CD4-positive, alpha-beta memory T cell (primary cell): Measurements from ENCODE around the gene TP53TG5. TPM values are rescaled to one million over a fixed set of nuclear protein-coding genes. Genes with fewer than 3 reads are reported as not detected.

ENCODE experiments used
- CTCF ChIA-PET: fragments of 350-600 bp; sonication (Branson Sonifier 250); formaldehyde crosslinking; loops from one replicate; lab custom pipeline; 2021; ENCODE audit warnings: inconsistent platforms; ENCODE audit not compliant: partially characterized antibody; lab: Charles Lee
- POLR2A ChIA-PET: fragments of 350-600 bp; sonication (Branson Sonifier 250); formaldehyde crosslinking; loops from one replicate; lab custom pipeline; 2021; ENCODE audit not compliant: partially characterized antibody; lab: Charles Lee
- DNase-seq, 5 donors: peaks; one replicate each; pipeline versions ENCODE4 v3.0.0 to v3.0.0-alpha.2; 2020 to 2022; ENCODE audit warnings: mixed read lengths in 1 of 5
- H3K27ac ChIP-seq: one replicate; pipeline ENCODE4 v1.7.0; 2013; ENCODE audit warnings: low read depth, low read length
- H3K27me3 ChIP-seq: 2 replicates; pipeline ENCODE4 v1.7.0; 2013; ENCODE audit warnings: mild to moderate bottlenecking, low read length, moderate library complexity; ENCODE audit not compliant: insufficient read depth
- H3K36me3 ChIP-seq: 2 replicates; pipeline ENCODE4 v1.7.0; 2013; ENCODE audit warnings: mild to moderate bottlenecking, low read length, moderate library complexity; ENCODE audit not compliant: insufficient read depth
- H3K4me1 ChIP-seq: 2 replicates; pipeline ENCODE4 v1.7.0; 2013; ENCODE audit warnings: mild to moderate bottlenecking, low read length, moderate library complexity; ENCODE audit not compliant: insufficient read depth
- H3K4me3 ChIP-seq, 2 donors: one replicate each; pipeline ENCODE4 v1.7.0; 2013; ENCODE audit warnings: low read length in 2 of 2, mild to moderate bottlenecking in 1 of 2
- H3K9me3 ChIP-seq, 2 donors: one replicate each; pipeline ENCODE4 v1.7.0; 2013; ENCODE audit warnings: low read length in 2 of 2, control low read depth in 1 of 2; ENCODE audit not compliant: control insufficient read depth in 1 of 2
- H3K27ac Mint-ChIP-seq, 7 donors: one replicate each; pipeline ENCODE4 v1.8.0; 2020 to 2021; ENCODE audit warnings: mixed read lengths in 7 of 7, mild to moderate bottlenecking in 6 of 7, inconsistent platforms in 3 of 7, moderate library complexity in 3 of 7
- H3K27me3 Mint-ChIP-seq, 2 donors: one replicate each; pipeline ENCODE4 v1.8.0; 2020 to 2021; ENCODE audit warnings: mixed read lengths in 2 of 2
- H3K36me3 Mint-ChIP-seq, 2 donors: one replicate each; pipeline ENCODE4 v1.8.0; 2020 to 2021; ENCODE audit warnings: mixed read lengths in 2 of 2, inconsistent platforms in 1 of 2, mild to moderate bottlenecking in 1 of 2
- H3K4me1 Mint-ChIP-seq, 4 donors: one replicate each; pipeline ENCODE4 v1.8.0; 2020 to 2021; ENCODE audit warnings: mixed read lengths in 4 of 4, mild to moderate bottlenecking in 1 of 4
- H3K4me3 Mint-ChIP-seq, 8 donors: one replicate each; pipeline ENCODE4 v1.8.0; 2020 to 2021; ENCODE audit warnings: mixed read lengths in 8 of 8, mild to moderate bottlenecking in 7 of 8, moderate library complexity in 6 of 8, inconsistent platforms in 3 of 8
- H3K9me3 Mint-ChIP-seq, 8 donors: one replicate each; pipeline ENCODE4 v1.8.0; 2020 to 2021; ENCODE audit warnings: mixed read lengths in 8 of 8, mild to moderate bottlenecking in 5 of 8, inconsistent platforms in 3 of 8, moderate library complexity in 1 of 8
- intact Hi-C: fragments of 100-400 bp; cut with micrococcal nuclease; formaldehyde crosslinking; loops from one replicate; pipeline ENCODE4 v1.15.1; 2023
- polyA plus RNA-seq, 2 donors: library from polyadenylated mRNA; unstranded; fragments of 300-500 nt; fragmentation: Illumina TruSeq; gene quantifications; one replicate each; pipeline ENCODE4 v1.2.3, GENCODE V29; 2021
- total RNA-seq, 2 experiments: library from RNA; stranded (reverse); gene quantifications; one replicate each; pipeline ENCODE4 v1.2.3, GENCODE V29; 2021

TP53TG5 gene
- total and polyA plus RNA-seq, 4 experiments from 2014 or later, result 0.11 to 0.36 (median 0.24) TPM; not detected in 1

GRCh38 chr20:45419188-45420091, 41.3 kb upstream of the TP53TG5 start:
- no peaks in the 10 kb centered on the region for H3K9me3 ChIP-seq
- peaks cover 22 to 46% (median 34%) of the 10 kb centered on the region in 4 donors for H3K4me1 Mint-ChIP-seq
- H3K27ac Mint-ChIP-seq, result peak overlapping the region; percentile 8 to 98 (median 61)
- peaks cover 41 to 72% of the 10 kb centered on the region in 2 donors for H3K36me3 Mint-ChIP-seq
- intact Hi-C loops, result no loop called here
- no peaks in the 10 kb centered on the region for H3K27me3 ChIP-seq
- no peak overlapping the region for H3K4me3 ChIP-seq
- ChIA-PET POLR2A (interaction anchor here (1.0 to 6.7 kb wide), 3 partner anchors 17 to 54 kb away, joined by 3 to 121 read pairs (median 11); partner anchors contain the start of gene SYS1), CTCF (interaction anchor here (0.9 to 5.0 kb wide), 7 partner anchors 9 to 57 kb away, joined by 3 to 33 read pairs (median 4); partner anchors contain the start of genes DBNDD2 and SYS1)
- H3K4me3 Mint-ChIP-seq, result peak overlapping the region in 4 of 8 donors; percentile 7 to 72 (median 30)
- DNase-seq, result no peak
- no peak overlapping the region for H3K27ac ChIP-seq
- H3K9me3 Mint-ChIP-seq, result no peaks in the 10 kb centered on the region
- no peaks in the 10 kb centered on the region for H3K27me3 Mint-ChIP-seq
- H3K4me1 ChIP-seq, result peaks cover 27% of the 10 kb centered on the region
- H3K36me3 ChIP-seq, result peaks cover 56% of the 10 kb centered on the region

GRCh38 chr20:45416917-45417316, 38.8 kb upstream of the TP53TG5 start:
- H3K9me3 Mint-ChIP-seq, result no peaks in the 10 kb centered on the region
- intact Hi-C loops, result loop anchor here (1.0 kb wide), 3 partner anchors 20 to 54 kb away; partner anchors contain the start of gene SYS1
- H3K4me3 Mint-ChIP-seq, result peak overlapping the region; percentile 95 to 99 (median 96)
- peaks cover 36% of the 10 kb centered on the region for H3K36me3 ChIP-seq
- no peaks in the 10 kb centered on the region for H3K27me3 Mint-ChIP-seq
- H3K27ac Mint-ChIP-seq, result peak overlapping the region; percentile 68 to 99 (median 98)
- peak overlapping the region; percentile 91 for H3K27ac ChIP-seq
- no peak for DNase-seq
- H3K27me3 ChIP-seq, result no peaks in the 10 kb centered on the region
- peaks cover 27% of the 10 kb centered on the region for H3K4me1 ChIP-seq
- H3K9me3 ChIP-seq, result no peaks in the 10 kb centered on the region
- peak overlapping the region; percentile 51 to 87 for H3K4me3 ChIP-seq
- ChIA-PET POLR2A (interaction anchor here (1.8 to 6.7 kb wide), 6 partner anchors 11 to 554 kb away, joined by 5 to 121 read pairs (median 36); partner anchors contain the start of genes SYS1 and ZNF335), CTCF (interaction anchor here (1.8 to 3.9 kb wide), 5 partner anchors 10 to 54 kb away, joined by 4 to 31 read pairs (median 19); partner anchors contain the start of gene SYS1)
- peaks cover 28 to 54% of the 10 kb centered on the region in 2 donors for H3K36me3 Mint-ChIP-seq
- peaks cover 23 to 51% (median 35%) of the 10 kb centered on the region in 4 donors for H3K4me1 Mint-ChIP-seq

GRCh38 chr20:45415822-45416637, 37.9 kb upstream of the TP53TG5 start, which contains the start of gene PIGT:
Gene PIGT (plus strand): TSS chr20:45416141. CDS start chr20:45416157, 16 bp downstream.
- no peaks in the 10 kb centered on the region for H3K9me3 ChIP-seq
- peaks cover 29% of the 10 kb centered on the region for H3K36me3 ChIP-seq
- peak; percentile 91 to 96 (median 93) for DNase-seq
- H3K4me3 Mint-ChIP-seq, result peak within 1 kb of the TSS; percentile 95 to 99 (median 96)
- peak within 1 kb of the TSS; percentile 96 to 99 (median 98) for H3K27ac Mint-ChIP-seq
- H3K27me3 ChIP-seq, result no peaks in the 10 kb centered on the region
- H3K4me1 ChIP-seq, result peaks cover 27% of the 10 kb centered on the region
- peak within 1 kb of the TSS; percentile 91 for H3K27ac ChIP-seq
- no peaks in the 10 kb centered on the region for H3K27me3 Mint-ChIP-seq
- intact Hi-C loops, result loop anchor here (1.0 kb wide), 4 partner anchors 9 to 53 kb away; partner anchors contain the start of gene SYS1
- peaks cover 20 to 48% of the 10 kb centered on the region in 2 donors for H3K36me3 Mint-ChIP-seq
- ChIA-PET CTCF (interaction anchor here (0.7 to 3.9 kb wide), 11 partner anchors 9 to 383 kb away, joined by 3 to 31 read pairs (median 4); partner anchors contain the start of gene SYS1), POLR2A (interaction anchor here (0.9 to 6.7 kb wide), 13 partner anchors 10 to 555 kb away, joined by 3 to 121 read pairs (median 6); partner anchors contain the start of genes PCIF1, SDC4, SYS1 and ZNF335)
- H3K4me1 Mint-ChIP-seq, result peaks cover 23 to 51% (median 35%) of the 10 kb centered on the region in 4 donors
- no peaks in the 10 kb centered on the region for H3K9me3 Mint-ChIP-seq
- H3K4me3 ChIP-seq, result peak within 1 kb of the TSS; percentile 51 to 87

- Histone ChIP-seq H3K36me3 (peaks cover 4% of the 10 kb centered on the region), H3K27ac (no peak overlapping the region), H3K27me3 (no peaks in the 10 kb centered on the region), H3K4me3 (no peak overlapping the region), H3K9me3 (no peaks in the 10 kb centered on the region), H3K4me1 (peaks cover 27% of the 10 kb centered on the region)
- no peak for DNase-seq
- intact Hi-C loops, result no loop called here
- Mint-ChIP-seq H3K9me3 (no peaks in the 10 kb centered on the region), H3K27me3 (no peaks in the 10 kb centered on the region), H3K27ac (peak overlapping the region in 4 of 7 donors; percentile 1 to 77 (median 62)), H3K4me1 (peaks cover 21 to 43% (median 31%) of the 10 kb centered on the region in 4 donors), H3K4me3 (peak overlapping the region in 1 of 8 donors; percentile 2), H3K36me3 (peaks cover 10 to 32% of the 10 kb centered on the region in 2 donors)
- ChIA-PET POLR2A (interaction anchor here (1.2 to 3.8 kb wide), 3 partner anchors 9 to 50 kb away, joined by 4 to 15 read pairs (median 10); partner anchors contain the start of gene SYS1), CTCF (interaction anchor here (0.9 to 3.9 kb wide), 4 partner anchors 10 to 50 kb away, joined by 3 to 18 read pairs (median 8); partner anchors contain the start of gene SYS1)
These were observed 35.4 kb upstream of the TP53TG5 start for GRCh38 chr20:45413479-45413878.

GRCh38 chr20:45412653-45413052, 34.5 kb upstream of the TP53TG5 start:
- H3K27me3 ChIP-seq, result no peaks in the 10 kb centered on the region
- DNase-seq, result no peak
- H3K4me1 ChIP-seq, result peaks cover 22% of the 10 kb centered on the region
- Mint-ChIP-seq H3K27me3 (no peaks in the 10 kb centered on the region), H3K4me1 (peaks cover 15 to 40% (median 25%) of the 10 kb centered on the region in 4 donors), H3K9me3 (no peaks in the 10 kb centered on the region), H3K36me3 (peaks cover 3 to 24% of the 10 kb centered on the region in 2 donors), H3K27ac (peak overlapping the region in 4 of 7 donors; percentile 15 to 79 (median 60)), H3K4me3 (peak overlapping the region in 1 of 8 donors; percentile 12)
- no peak overlapping the region for H3K4me3 ChIP-seq
- H3K36me3 ChIP-seq, result no peaks in the 10 kb centered on the region
- ChIA-PET CTCF (interaction anchor here (0.9 to 3.9 kb wide), 5 partner anchors 10 to 49 kb away, joined by 3 to 18 read pairs (median 11); partner anchors contain the start of gene SYS1), POLR2A (interaction anchor here (1.2 to 3.8 kb wide), 3 partner anchors 8 to 49 kb away, joined by 4 to 15 read pairs (median 10); partner anchors contain the start of gene SYS1)
- intact Hi-C loops, result no loop called here
- H3K27ac ChIP-seq, result no peak overlapping the region
- no peaks in the 10 kb centered on the region for H3K9me3 ChIP-seq

- POLR2A ChIA-PET, result interaction anchor here (1.6 to 3.8 kb wide), 2 partner anchors 37 to 48 kb away, joined by 4 to 15 read pairs; partner anchors contain the start of gene SYS1
- peak overlapping the region in 1 of 7 donors; percentile 41 for H3K27ac Mint-ChIP-seq
These were observed 32.8 kb upstream of the TP53TG5 start for GRCh38 chr20:45410887-45411286.

More at GRCh38 chr20:45410887-45411286, 32.8 kb upstream of the TP53TG5 start:
- H3K4me3 Mint-ChIP-seq, result peak overlapping the region in 1 of 8 donors; percentile 32
- Histone ChIP-seq H3K27ac (no peak overlapping the region), H3K27me3 (no peaks in the 10 kb centered on the region), H3K36me3 (no peaks in the 10 kb centered on the region), H3K4me1 (peaks cover 20% of the 10 kb centered on the region), H3K9me3 (no peaks in the 10 kb centered on the region), H3K4me3 (no peak overlapping the region)
- DNase-seq, result no peak
- H3K27me3 Mint-ChIP-seq, result no peaks in the 10 kb centered on the region
- intact Hi-C loops, result no loop called here
- CTCF ChIA-PET, result interaction anchor here (0.8 to 3.9 kb wide), 6 partner anchors 9 to 47 kb away, joined by 3 to 18 read pairs (median 5); partner anchors contain the start of gene SYS1
- H3K9me3 Mint-ChIP-seq, result no peaks in the 10 kb centered on the region
- H3K4me1 Mint-ChIP-seq, result peaks cover 14 to 27% (median 17%) of the 10 kb centered on the region in 4 donors
- H3K36me3 Mint-ChIP-seq, result peaks cover 3 to 16% of the 10 kb centered on the region in 2 donors
